GM23338 (cell line): Measurements from ENCODE around the gene ERLEC1. TPM values are rescaled to one million over a fixed set of nuclear protein-coding genes. Genes with fewer than 3 reads are reported as not detected.
A peak's percentile ranks its signal among the peaks of the same experiment; 100 is the strongest.

Source experiments
- ATAC-seq: fragments of 200-7000 bp; cut with Tn5 transposase; 3 replicates; pipeline ENCODE4 v1.9.1; 2020
- DNase-seq: peaks from one replicate; pipeline ENCODE4 v3.0.0-alpha.2; 2015; ENCODE audit warnings: low spot score
- H2AFZ ChIP-seq: fragments of 200-600 bp; sonication (generic); 2 replicates; pipeline ENCODE4 v1.8.0; 2016; ENCODE audit warnings: antibody characterized with exemption, mild to moderate bottlenecking, moderate library complexity
- H3F3A ChIP-seq: fragments of 200-600 bp; sonication (generic); replicated peaks from 2 replicates; pipeline ENCODE4 v1.8.0; 2017; ENCODE audit warnings: antibody characterized with exemption, mixed run types, low read depth
- H3K27ac ChIP-seq: fragments of 200-600 bp; sonication (generic); 2 replicates; pipeline ENCODE4 v1.6.1; 2016; ENCODE audit warnings: low read depth
- H3K27me3 ChIP-seq: fragments of 200-600 bp; sonication (generic); 2 replicates; pipeline ENCODE4 v1.8.0; 2016; ENCODE audit warnings: mild to moderate bottlenecking, mixed run types, moderate library complexity; ENCODE audit not compliant: insufficient read depth
- H3K36me3 ChIP-seq: fragments of 200-600 bp; sonication (generic); 2 replicates; pipeline ENCODE4 v1.8.0; 2016; ENCODE audit warnings: mild to moderate bottlenecking; ENCODE audit not compliant: insufficient read depth
- H3K4me1 ChIP-seq: fragments of 200-600 bp; sonication (generic); 2 replicates; pipeline ENCODE4 v1.8.0; 2016; ENCODE audit warnings: mild to moderate bottlenecking, moderate library complexity; ENCODE audit not compliant: insufficient read depth
- H3K4me2 ChIP-seq: fragments of 200-600 bp; sonication (generic); 2 replicates; pipeline ENCODE4 v1.7.1; 2017; ENCODE audit warnings: mixed run types
- H3K4me3 ChIP-seq: fragments of 200-600 bp; sonication (generic); 2 replicates; pipeline ENCODE4 v1.6.1; 2016; ENCODE audit warnings: mixed run types
- H3K79me2 ChIP-seq: fragments of 200-600 bp; sonication (generic); replicated peaks from 2 replicates; pipeline ENCODE4 v1.8.0; 2017; ENCODE audit warnings: mild to moderate bottlenecking; ENCODE audit not compliant: insufficient read depth
- H3K9me2 ChIP-seq: fragments of 200-600 bp; sonication (generic); 2 replicates; pipeline ENCODE4 v1.8.0; 2017; ENCODE audit not compliant: insufficient read depth
- H4K20me1 ChIP-seq: fragments of 200-600 bp; sonication (generic); replicated peaks from 2 replicates; pipeline ENCODE4 v1.8.0; 2017; ENCODE audit warnings: mild to moderate bottlenecking; ENCODE audit not compliant: insufficient read depth
- H3K27ac Mint-ChIP-seq: 2 replicates; pipeline ENCODE4 v1.8.0; 2020; ENCODE audit warnings: inconsistent platforms, mild to moderate bottlenecking, moderate library complexity, mixed read lengths
- H3K27me3 Mint-ChIP-seq: 3 replicates; pipeline ENCODE4 v1.8.0; 2022; ENCODE audit warnings: low read depth, mild to moderate bottlenecking, moderate library complexity, mixed read lengths, inconsistent platforms; ENCODE audit not compliant: insufficient read depth, poor library complexity
- H3K36me3 Mint-ChIP-seq: 3 replicates; pipeline ENCODE4 v1.8.0; 2021; ENCODE audit warnings: low read depth, mild to moderate bottlenecking, inconsistent platforms, moderate library complexity, mixed read lengths
- H3K4me1 Mint-ChIP-seq: 3 replicates; pipeline ENCODE4 v1.8.0; 2020; ENCODE audit warnings: mild to moderate bottlenecking, inconsistent platforms, mixed read lengths
- H3K4me3 Mint-ChIP-seq: 3 replicates; pipeline ENCODE4 v1.8.0; 2021; ENCODE audit warnings: moderate library complexity, mild to moderate bottlenecking, inconsistent platforms, mixed read lengths
- H3K9me3 Mint-ChIP-seq: 3 replicates; pipeline ENCODE4 v1.8.0; 2020; ENCODE audit warnings: moderate library complexity, mild to moderate bottlenecking, inconsistent platforms, mixed read lengths
- CREB1 ChIP-seq: fragments of 250-450 bp; sonication (Bioruptor Pico); IDR thresholded peaks from 2 replicates; pipeline ENCODE4 v1.5.0; 2020; ENCODE audit warnings: low read depth, mild to moderate bottlenecking, moderate library complexity
- CTCF ChIP-seq, 2 experiments: fragments of 200-600 bp in 1 of 2; sonication (generic) in 1 of 2; conservative IDR thresholded peaks; 2 replicates each; pipeline versions ENCODE4 v1.5.1 to v1.6.1; 2016 to 2017; ENCODE audit warnings: antibody characterized with exemption in 2 of 2, low read depth in 2 of 2, mild to moderate bottlenecking in 2 of 2, moderate library complexity in 1 of 2
- ETS1 ChIP-seq: IDR thresholded peaks from 2 replicates; pipeline ENCODE4 v1.6.1; 2016; ENCODE audit warnings: antibody characterized with exemption
- EZH2phosphoT487 ChIP-seq: fragments of 200-600 bp; sonication (generic); IDR thresholded peaks from one replicate; pipeline ENCODE4 v1.8.1; 2018; ENCODE audit warnings: antibody characterized with exemption; ENCODE audit not compliant: unreplicated experiment
- JUNB ChIP-seq: IDR thresholded peaks from one replicate; pipeline ENCODE4 v1.6.1; 2016; ENCODE audit warnings: antibody characterized with exemption; ENCODE audit not compliant: unreplicated experiment
- NANOG ChIP-seq: IDR thresholded peaks from 2 replicates; pipeline ENCODE4 v1.6.1; 2016; ENCODE audit warnings: antibody characterized with exemption, borderline replicate concordance
- POLR2AphosphoS5 ChIP-seq: IDR thresholded peaks from 2 replicates; pipeline ENCODE4 v1.6.1; 2016; ENCODE audit warnings: antibody characterized with exemption, low read depth
- STAT1 ChIP-seq: IDR thresholded peaks from one replicate; pipeline ENCODE4 v1.6.1; 2016; ENCODE audit warnings: antibody characterized with exemption; ENCODE audit not compliant: unreplicated experiment
- ZNF114 ChIP-seq: fragments of 250-450 bp; sonication (Bioruptor Pico); IDR thresholded peaks from 2 replicates; pipeline ENCODE4 v1.5.0; 2020; ENCODE audit warnings: mild to moderate bottlenecking, moderate library complexity
- ZNF331 ChIP-seq: fragments of 250-450 bp; sonication (Bioruptor Pico); IDR thresholded peaks from 2 replicates; pipeline ENCODE4 v1.5.0; 2020; ENCODE audit warnings: low read depth, mild to moderate bottlenecking, moderate library complexity
- polyA plus RNA-seq: library from polyadenylated mRNA; unstranded; fragments of >200 nt; fragmentation: Nextera tagmentation; extraction: Ambion mirVana; gene quantifications from 2 replicates; pipeline ENCODE4 v1.2.1, GENCODE V29; 2016
- total RNA-seq: library from RNA; depleted of rRNA; stranded (reverse); fragments of >200 nt; shearing (Covaris generic); gene quantifications from 2 replicates; pipeline ENCODE4 v1.2.3, GENCODE V29; 2014
- TF ChIP-seq, protein P1 (sequence below): IDR thresholded peaks from one replicate; pipeline ENCODE4 v1.6.1; 2018; ENCODE audit warnings: antibody characterized with exemption; ENCODE audit not compliant: unreplicated experiment

Gene ERLEC1
- total and polyA plus RNA-seq, 2 experiments from 2014 or later, result 35.0 to 41.2 TPM

GRCh38 chr2:53753041-53753440 is 33.8 kb upstream of the ERLEC1 start:
- no peaks in the 10 kb centered on the region for H3K4me1 ChIP-seq
- H3K27me3 Mint-ChIP-seq, result no peaks in the 10 kb centered on the region
- peak overlapping the region; percentile 84; the same call in 1 of the 2 replicates for H3K27ac Mint-ChIP-seq
- DNase-seq, result no peak
- H3K9me3 Mint-ChIP-seq, result no peaks in the 10 kb centered on the region
- no peak for ATAC-seq
- TF ChIP-seq NANOG (no peak), EZH2phosphoT487 (no peak), CTCF (conservative IDR thresholded peaks at IDR 0.05; ENCODE audit: low read depth in 2 of 2) (no peak)
- TF ChIP-seq, protein P1, sequence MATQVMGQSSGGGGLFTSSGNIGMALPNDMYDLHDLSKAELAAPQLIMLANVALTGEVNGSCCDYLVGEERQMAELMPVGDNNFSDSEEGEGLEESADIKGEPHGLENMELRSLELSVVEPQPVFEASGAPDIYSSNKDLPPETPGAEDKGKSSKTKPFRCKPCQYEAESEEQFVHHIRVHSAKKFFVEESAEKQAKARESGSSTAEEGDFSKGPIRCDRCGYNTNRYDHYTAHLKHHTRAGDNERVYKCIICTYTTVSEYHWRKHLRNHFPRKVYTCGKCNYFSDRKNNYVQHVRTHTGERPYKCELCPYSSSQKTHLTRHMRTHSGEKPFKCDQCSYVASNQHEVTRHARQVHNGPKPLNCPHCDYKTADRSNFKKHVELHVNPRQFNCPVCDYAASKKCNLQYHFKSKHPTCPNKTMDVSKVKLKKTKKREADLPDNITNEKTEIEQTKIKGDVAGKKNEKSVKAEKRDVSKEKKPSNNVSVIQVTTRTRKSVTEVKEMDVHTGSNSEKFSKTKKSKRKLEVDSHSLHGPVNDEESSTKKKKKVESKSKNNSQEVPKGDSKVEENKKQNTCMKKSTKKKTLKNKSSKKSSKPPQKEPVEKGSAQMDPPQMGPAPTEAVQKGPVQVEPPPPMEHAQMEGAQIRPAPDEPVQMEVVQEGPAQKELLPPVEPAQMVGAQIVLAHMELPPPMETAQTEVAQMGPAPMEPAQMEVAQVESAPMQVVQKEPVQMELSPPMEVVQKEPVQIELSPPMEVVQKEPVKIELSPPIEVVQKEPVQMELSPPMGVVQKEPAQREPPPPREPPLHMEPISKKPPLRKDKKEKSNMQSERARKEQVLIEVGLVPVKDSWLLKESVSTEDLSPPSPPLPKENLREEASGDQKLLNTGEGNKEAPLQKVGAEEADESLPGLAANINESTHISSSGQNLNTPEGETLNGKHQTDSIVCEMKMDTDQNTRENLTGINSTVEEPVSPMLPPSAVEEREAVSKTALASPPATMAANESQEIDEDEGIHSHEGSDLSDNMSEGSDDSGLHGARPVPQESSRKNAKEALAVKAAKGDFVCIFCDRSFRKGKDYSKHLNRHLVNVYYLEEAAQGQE, result no peak
- no peak overlapping the region for H3K4me3 Mint-ChIP-seq
- H3K36me3 ChIP-seq, result 0 out of 2 replicates have a peak, but pooled peaks cover 3% of the 10 kb centered on the region
- H3K4me2 ChIP-seq, result no peak overlapping the region
- H3K27ac ChIP-seq, result no peak overlapping the region
- H3K9me2 ChIP-seq, result no peaks in the 10 kb centered on the region
- no peaks in the 10 kb centered on the region for H3F3A ChIP-seq
- H3K4me3 ChIP-seq, result no peak overlapping the region
- no peak overlapping the region for H2AFZ ChIP-seq
- peaks cover 27% of the 10 kb centered on the region for H3K36me3 Mint-ChIP-seq
- H3K27me3 ChIP-seq, result no peaks in the 10 kb centered on the region
- H3K4me1 Mint-ChIP-seq, result 0 out of 3 replicates have a peak, but pooled peaks cover 5% of the 10 kb centered on the region
- H4K20me1 ChIP-seq, result no peaks in the 10 kb centered on the region
- no peaks in the 10 kb centered on the region for H3K79me2 ChIP-seq

GRCh38 chr2:53755121-53755520 is 31.7 kb upstream of the ERLEC1 start:
- Histone ChIP-seq H3K9me2 (no peaks in the 10 kb centered on the region), H3K4me2 (no peak overlapping the region), H3K79me2 (no peaks in the 10 kb centered on the region), H3K36me3 (0 out of 2 replicates have a peak, but pooled peaks cover 3% of the 10 kb centered on the region), H2AFZ (no peak overlapping the region), H3K27me3 (no peaks in the 10 kb centered on the region), H3K27ac (no peak overlapping the region), H4K20me1 (no peaks in the 10 kb centered on the region), H3K4me3 (no peak overlapping the region), H3K4me1 (no peaks in the 10 kb centered on the region), H3F3A (no peaks in the 10 kb centered on the region)
- Mint-ChIP-seq H3K27ac (no peak overlapping the region), H3K4me3 (no peak overlapping the region), H3K36me3 (peaks cover 20% of the 10 kb centered on the region), H3K9me3 (no peaks in the 10 kb centered on the region), H3K27me3 (no peaks in the 10 kb centered on the region), H3K4me1 (0 out of 3 replicates have a peak, but pooled peaks cover 5% of the 10 kb centered on the region)
- ATAC-seq (no peak), DNase-seq (no peak)
- TF ChIP-seq, protein P1, result no peak
- TF ChIP-seq CTCF (conservative IDR thresholded peaks at IDR 0.05; ENCODE audit: low read depth in 2 of 2) (no peak), ETS1 (no peak), ZNF114 (no peak), ZNF331 (CRISPR knock-in tag) (no peak), STAT1 (no peak), NANOG (no peak), CREB1 (CRISPR knock-in tag) (no peak), POLR2AphosphoS5 (no peak), JUNB (no peak)
